Sigmoid colon (tissue), 4 donors: Measurements from ENCODE around the gene NFE2.

ENCODE experiments used
- CTCF ChIP-seq, 4 experiments: fragments of 450-650 bp in 3 of 4; fragments of 200-600 bp in 1 of 4; IDR thresholded peaks; one replicate each; pipeline ENCODE4 v1.5.1; 2016 to 2019; ENCODE audit warnings: antibody characterized with exemption in 4 of 4, mild to moderate bottlenecking in 3 of 4, moderate library complexity in 2 of 4
- EP300 ChIP-seq, 4 donors: sonication (generic); formaldehyde crosslinking; IDR thresholded peaks; one replicate each; pipeline ENCODE4 v1.6.1; 2017; ENCODE audit warnings: antibody characterized with exemption in 4 of 4
- POLR2A ChIP-seq, 2 donors: fragments of 450-650 bp; IDR thresholded peaks; one replicate each; pipeline ENCODE4 v1.6.1; 2016; ENCODE audit warnings: antibody characterized with exemption in 2 of 2, mild to moderate bottlenecking in 2 of 2, moderate library complexity in 2 of 2
- POLR2AphosphoS5 ChIP-seq, 4 donors: sonication (generic); formaldehyde crosslinking; IDR thresholded peaks; one replicate each; pipeline ENCODE4 v1.6.1; 2017; ENCODE audit warnings: antibody characterized with exemption in 4 of 4

GRCh38 chr12:54251667-54252284 is 49.0 kb downstream of the NFE2 start:
- peak; percentile 11 to 52 (median 41) for TF ChIP-seq CTCF (IDR thresholded peaks at IDR 0.05)
- no peak for TF ChIP-seq POLR2A (IDR thresholded peaks at IDR 0.05)
- TF ChIP-seq POLR2AphosphoS5 (IDR thresholded peaks at IDR 0.05) = no peak
- TF ChIP-seq EP300 (IDR thresholded peaks at IDR 0.05) = no peak
